ENCODE data around the gene COL10A1. TPM values are rescaled to one million over a fixed set of nuclear protein-coding genes. Genes with fewer than 3 reads are reported as not detected.

COL10A1 gene
- total RNA-seq, 2 donors from 2014 or later, result not detected

- Histone ChIP-seq H3K36me3 (no peaks in the 10 kb centered on the region), H3K4me3 (no peak overlapping the region), H3K4me1 (replicated peaks) (no peaks in the 10 kb centered on the region), H3K27me3 (replicated peaks; ENCODE audit: insufficient read depth) (no peaks in the 10 kb centered on the region), H3K9me3 (no peaks in the 10 kb centered on the region), H3K27ac (no peak overlapping the region)
- TF ChIP-seq POLR2A (IDR thresholded peaks at IDR 0.05), result no peak
- TF ChIP-seq CTCF (IDR thresholded peaks at IDR 0.05), result no peak
- TF ChIP-seq POLR2AphosphoS5 (IDR thresholded peaks at IDR 0.05), result no peak
- 98% methylated on average over 3 of the region's 3 CpGs for WGBS
- DNase-seq (ENCODE audit: low spot score), result no peak
- intact Hi-C loops (cut with DNase I), result no loop called here
Observed at GRCh38 chr6:116078945-116079344, 47.0 kb downstream of the COL10A1 start.

GRCh38 chr6:116078522-116078921 is 47.4 kb downstream of the COL10A1 start:
- intact Hi-C loops (cut with DNase I), result no loop called here

GRCh38 chr6:116074732-116075390 is 51.1 kb downstream of the COL10A1 start:
- intact Hi-C loops (cut with DNase I), result no loop called here
- Histone ChIP-seq H3K36me3 (no peaks in the 10 kb centered on the region), H3K4me3 (no peak overlapping the region), H3K27me3 (replicated peaks; ENCODE audit: insufficient read depth) (no peaks in the 10 kb centered on the region), H3K27ac (no peak overlapping the region), H3K4me1 (replicated peaks) (no peaks in the 10 kb centered on the region), H3K9me3 (no peaks in the 10 kb centered on the region)
- TF ChIP-seq POLR2AphosphoS5 (IDR thresholded peaks at IDR 0.05), result no peak
- no peak for TF ChIP-seq CTCF (IDR thresholded peaks at IDR 0.05)
- no peak for TF ChIP-seq POLR2A (IDR thresholded peaks at IDR 0.05)
- DNase-seq (ENCODE audit: low spot score), result no peak
- WGBS, result 92% methylated on average over 2 of the region's 2 CpGs

More at GRCh38 chr6:116078522-116078921, 47.4 kb downstream of the COL10A1 start:
- 67% methylated on average over 3 of the region's 3 CpGs for WGBS
- Histone ChIP-seq H3K4me3 (no peak overlapping the region), H3K9me3 (no peaks in the 10 kb centered on the region), H3K4me1 (replicated peaks) (no peaks in the 10 kb centered on the region), H3K27me3 (replicated peaks; ENCODE audit: insufficient read depth) (no peaks in the 10 kb centered on the region), H3K36me3 (no peaks in the 10 kb centered on the region), H3K27ac (no peak overlapping the region)
- DNase-seq (ENCODE audit: low spot score), result no peak
- no peak for TF ChIP-seq CTCF (IDR thresholded peaks at IDR 0.05)
- no peak for TF ChIP-seq POLR2A (IDR thresholded peaks at IDR 0.05)
- TF ChIP-seq POLR2AphosphoS5 (IDR thresholded peaks at IDR 0.05), result no peak

DNA sequence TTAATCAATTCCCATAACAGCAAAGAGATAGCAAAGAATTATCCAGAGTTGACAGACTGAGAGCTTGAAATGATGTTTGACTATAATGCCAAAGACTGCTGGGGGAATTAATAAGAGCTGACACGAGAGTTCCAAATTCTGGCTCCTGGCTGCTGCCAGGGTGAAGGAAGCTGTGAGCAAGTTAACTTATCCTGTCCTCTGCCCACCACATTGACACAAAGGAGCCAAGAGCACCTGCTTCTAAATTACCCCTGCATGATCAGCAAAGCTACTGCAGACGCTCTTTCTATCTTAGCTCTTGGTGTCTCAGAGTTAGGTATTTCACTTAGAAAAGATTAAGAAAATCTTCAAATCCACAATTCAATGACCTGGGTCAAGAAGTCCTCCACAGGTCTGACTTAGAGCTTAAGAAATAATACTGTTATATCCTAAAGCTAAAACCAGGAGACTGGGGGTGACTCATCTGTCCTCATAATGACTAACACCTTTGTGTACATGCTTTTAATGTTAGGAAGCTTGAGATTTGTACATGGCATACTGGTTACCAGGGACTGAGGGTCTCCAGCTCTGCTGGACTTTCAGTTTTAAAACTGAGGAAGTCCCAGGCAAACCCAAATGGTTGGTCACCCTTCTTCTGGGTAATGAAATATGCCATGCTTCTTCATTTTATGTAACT is 52.0 kb downstream of the COL10A1 start:
- H3K27ac ChIP-seq, result no peak overlapping the region

More for the DNA sequence above, 52.0 kb downstream of the COL10A1 start:
- Histone ChIP-seq H3K27me3 (replicated peaks; ENCODE audit: insufficient read depth) (no peaks in the 10 kb centered on the region), H3K4me1 (replicated peaks) (no peaks in the 10 kb centered on the region), H3K4me3 (no peak overlapping the region), H3K36me3 (no peaks in the 10 kb centered on the region), H3K9me3 (no peaks in the 10 kb centered on the region)
- 85% methylated on average over 2 of the region's 2 CpGs for WGBS
- TF ChIP-seq CTCF (IDR thresholded peaks at IDR 0.05), result no peak
- TF ChIP-seq POLR2A (IDR thresholded peaks at IDR 0.05), result no peak
- no peak for TF ChIP-seq POLR2AphosphoS5 (IDR thresholded peaks at IDR 0.05)
- intact Hi-C loops (cut with DNase I), result no loop called here
- no peak for DNase-seq (ENCODE audit: low spot score)
